IPS-NIHi7 (cell line): ENCODE data around the gene MALAT1.
"Not testable (repeated sequence)": the region's sequence is repeated elsewhere in the genome, so short reads cannot be mapped to it uniquely, and the experiment has no call there.

ENCODE experiments used
- DNase-seq: peaks from one replicate; pipeline ENCODE4 v3.0.0; 2012; ENCODE audit warnings: mixed read lengths; ENCODE audit errors: extremely low spot score

MALAT1 gene

GRCh38 chr11:65498042-65498726, 661 bp upstream of the MALAT1 start:
- DNase-seq: no peak

- DNase-seq: no peak
These were observed 193 bp upstream of the MALAT1 start for GRCh38 chr11:65498727-65498976.

GRCh38 chr11:65499713-65500386, 1.0 kb downstream of the MALAT1 start:
- DNase-seq: no peak

- DNase-seq: no peak
These were observed 1.7 kb downstream of the MALAT1 start for GRCh38 chr11:65500387-65501185.

GRCh38 chr11:65501186-65501471, 2.3 kb downstream of the MALAT1 start:
- no peak for DNase-seq

- no peak for DNase-seq
These were observed 2.8 kb downstream of the MALAT1 start for GRCh38 chr11:65501472-65502273.

- no peak for DNase-seq
These were observed 3.4 kb downstream of the MALAT1 start for GRCh38 chr11:65502274-65502554.

- no peak for DNase-seq
These were observed 3.9 kb downstream of the MALAT1 start for GRCh38 chr11:65502555-65503367.

- no peak for DNase-seq
These were observed 4.6 kb downstream of the MALAT1 start for GRCh38 chr11:65503368-65503948.

GRCh38 chr11:65503949-65504673, 5.3 kb downstream of the MALAT1 start:
- no peak for DNase-seq

GRCh38 chr11:65504674-65505465, 6.0 kb downstream of the MALAT1 start:
- DNase-seq: no peak

- no peak for DNase-seq
These were observed 6.8 kb downstream of the MALAT1 start for GRCh38 chr11:65505466-65506289.

GRCh38 chr11:65506290-65506771, 7.5 kb downstream of the MALAT1 start:
- DNase-seq: no peak

GRCh38 chr11:65506772-65507505, 8.1 kb downstream of the MALAT1 start:
- DNase-seq: no peak

GRCh38 chr11:65512311-65512710, 13.5 kb downstream of the MALAT1 start:
- DNase-seq: not testable (repeated sequence)

- no peak for DNase-seq
These were observed 17.5 kb downstream of the MALAT1 start for GRCh38 chr11:65516135-65516968.

GRCh38 chr11:65518941-65519549, 20.2 kb downstream of the MALAT1 start:
- not testable (repeated sequence) for DNase-seq
